Common myeloid progenitor, CD34-positive (primary cell): ENCODE measurements around the gene THEMIS.

Source experiments
- CTCF ChIA-PET: fragments of 350-600 bp; sonication (Branson Sonifier 250); formaldehyde crosslinking; loops from one replicate; lab custom pipeline; 2021; ENCODE audit warnings: antibody characterized with exemption; lab: Charles Lee
- POLR2A ChIA-PET: fragments of 350-600 bp; sonication (Branson Sonifier 250); formaldehyde crosslinking; loops from one replicate; lab custom pipeline; 2021; ENCODE audit warnings: antibody characterized with exemption; lab: Charles Lee
- DNase-seq, 3 donors: peaks; one replicate each; pipeline versions ENCODE4 v3.0.0 to v3.0.0-alpha.2; 2013
- H3K27ac ChIP-seq, 2 experiments: 1 replicate in 1 of 2; 2 replicates in 1 of 2; pipeline ENCODE4 v1.7.0; 2013; ENCODE audit warnings: inconsistent platforms in 2 of 2, low read length in 2 of 2, mild to moderate bottlenecking in 2 of 2, low read depth in 1 of 2, moderate library complexity in 1 of 2; ENCODE audit not compliant: severe bottlenecking in 2 of 2, insufficient read depth in 1 of 2, poor library complexity in 1 of 2
- H3K27me3 ChIP-seq, 5 experiments: replicated peaks in 2 of 5; 1 replicate in 3 of 5; 2 replicates in 2 of 5; pipeline versions ENCODE4 v1.6.1 to v1.7.0; 2013; ENCODE audit warnings: low read length in 4 of 5, mild to moderate bottlenecking in 2 of 5, moderate library complexity in 2 of 5, inconsistent platforms in 1 of 5; ENCODE audit not compliant: insufficient read depth in 5 of 5, control insufficient read depth in 4 of 5
- H3K36me3 ChIP-seq, 4 experiments: 1 replicate in 2 of 4; 2 replicates in 2 of 4; pipeline versions ENCODE4 v1.6.1 to v1.7.0; 2013; ENCODE audit warnings: low read length in 3 of 4, control low read depth in 1 of 4, mild to moderate bottlenecking in 1 of 4; ENCODE audit not compliant: control insufficient read depth in 4 of 4, insufficient read depth in 4 of 4
- H3K4me1 ChIP-seq, 4 experiments: 1 replicate in 3 of 4; 2 replicates in 1 of 4; pipeline versions ENCODE4 v1.6.1 to v1.7.1; 2013; ENCODE audit warnings: low read length in 3 of 4, mild to moderate bottlenecking in 3 of 4, control low read depth in 1 of 4, inconsistent platforms in 1 of 4, moderate library complexity in 1 of 4; ENCODE audit not compliant: control insufficient read depth in 4 of 4, insufficient read depth in 4 of 4; ENCODE audit errors: control extremely low read depth in 1 of 4
- H3K4me3 ChIP-seq, 7 experiments: 1 replicate in 4 of 7; 2 replicates in 3 of 7; pipeline versions ENCODE4 v1.5.1 to v1.7.0; 2013; ENCODE audit warnings: mild to moderate bottlenecking in 7 of 7, low read length in 6 of 7, moderate library complexity in 6 of 7, inconsistent platforms in 2 of 7, low read depth in 2 of 7, control low read depth in 1 of 7; ENCODE audit not compliant: insufficient read depth in 4 of 7, control insufficient read depth in 1 of 7; ENCODE audit errors: extremely low read depth in 1 of 7
- H3K9me3 ChIP-seq, 5 experiments: 1 replicate in 4 of 5; 2 replicates in 1 of 5; pipeline versions ENCODE4 v1.6.1 to v1.7.1; 2013; ENCODE audit warnings: low read length in 4 of 5, mild to moderate bottlenecking in 2 of 5, inconsistent platforms in 1 of 5, low read depth in 1 of 5, moderate library complexity in 1 of 5; ENCODE audit not compliant: control insufficient read depth in 4 of 5, insufficient read depth in 2 of 5; ENCODE audit errors: control extremely low read depth in 1 of 5
- WGBS: methylation state at CpG from one replicate; pipeline ENCODE4 v1.1.5; 2013; ENCODE audit not compliant: insufficient coverage; 5-methylcytosine and 5-hydroxymethylcytosine counted together

The THEMIS gene

GRCh38 chr6:127725821-127726220 is 175.0 kb downstream of the THEMIS start:
- WGBS: 62% methylated on average over 1 of the region's 1 CpG
- H3K4me3 ChIP-seq: no peak overlapping the region
- DNase-seq: no peak
- H3K4me1 ChIP-seq: no peaks in the 10 kb centered on the region
- CTCF ChIA-PET: no interaction called here
- no peak overlapping the region for H3K27ac ChIP-seq
- no peaks in the 10 kb centered on the region for H3K36me3 ChIP-seq
- no peaks in the 10 kb centered on the region for H3K9me3 ChIP-seq
- peaks cover 0 to 7% (median 3%) of the 10 kb centered on the region in 5 experiments for H3K27me3 ChIP-seq
- POLR2A ChIA-PET: no interaction called here

DNA sequence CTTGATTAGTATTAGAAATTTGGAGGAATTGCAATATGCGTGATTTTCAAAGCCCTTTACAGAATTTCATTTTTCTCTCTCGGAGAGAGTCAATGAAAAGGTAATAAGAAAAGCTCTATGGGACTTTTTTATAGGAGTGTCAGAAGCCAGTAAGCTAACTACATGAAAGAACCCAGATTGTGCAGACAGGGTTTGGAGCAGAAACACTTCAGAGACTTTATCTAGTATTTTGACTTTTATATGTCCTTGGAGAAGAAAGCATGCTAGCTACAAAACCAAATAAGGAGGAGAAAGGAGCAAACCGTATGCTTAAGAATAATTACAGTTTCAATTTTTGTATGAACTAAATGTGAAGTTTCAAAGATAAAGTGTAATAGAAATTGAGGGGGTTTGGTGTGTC is 182.2 kb downstream of the THEMIS start:
- Histone ChIP-seq H3K27me3 (peaks cover 0 to 3% (median 0%) of the 10 kb centered on the region in 5 experiments), H3K36me3 (no peaks in the 10 kb centered on the region), H3K4me1 (no peaks in the 10 kb centered on the region), H3K27ac (no peak overlapping the region), H3K4me3 (no peak overlapping the region), H3K9me3 (no peaks in the 10 kb centered on the region)
- WGBS: 100% methylated on average over 3 of the region's 3 CpGs
- ChIA-PET CTCF (no interaction called here), POLR2A (no interaction called here)
- DNase-seq: no peak

DNA sequence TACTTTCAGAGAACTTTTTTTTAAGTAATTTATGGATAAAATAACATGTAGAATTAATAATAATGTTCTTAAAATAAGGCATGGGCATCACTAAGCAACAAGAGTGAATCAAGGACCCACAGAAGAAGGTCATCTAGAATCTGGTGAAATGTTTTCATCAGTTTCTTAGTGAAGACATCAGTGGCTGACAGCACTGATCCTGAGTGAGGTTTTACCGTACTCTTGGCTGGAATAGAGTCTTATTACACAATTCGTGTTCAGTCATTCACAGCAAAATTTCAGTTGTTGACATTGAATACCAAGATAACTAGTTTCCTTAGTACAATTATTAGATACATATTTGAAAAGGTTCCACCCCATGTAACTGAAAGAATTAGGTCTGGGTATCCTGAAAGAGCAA is 183.5 kb downstream of the THEMIS start:
- CTCF ChIA-PET: no interaction called here

DNA sequence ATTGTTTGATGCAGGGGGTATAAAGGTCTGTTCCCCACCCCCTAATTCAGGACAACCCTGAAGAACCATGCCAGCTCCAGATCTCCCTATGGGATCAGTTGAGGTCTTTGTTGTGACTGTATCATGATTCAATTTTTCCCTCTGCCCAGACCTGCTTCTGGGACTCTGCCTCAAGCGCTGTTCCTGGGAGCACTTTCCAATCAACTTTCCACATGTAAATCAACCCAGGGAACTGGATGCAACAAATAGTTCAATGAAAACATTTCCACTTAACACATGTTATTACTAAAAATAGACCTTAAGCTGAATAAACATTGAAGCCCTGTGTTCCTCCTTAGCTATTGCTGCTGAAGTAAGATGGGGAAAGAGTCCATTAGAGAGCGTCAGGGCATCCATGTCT is 184.4 kb downstream of the THEMIS start:
- POLR2A ChIA-PET: no interaction called here

More for the DNA sequence above, 183.5 kb downstream of the THEMIS start:
- Histone ChIP-seq H3K27ac (no peak overlapping the region), H3K4me1 (no peaks in the 10 kb centered on the region), H3K9me3 (no peaks in the 10 kb centered on the region), H3K36me3 (no peaks in the 10 kb centered on the region), H3K27me3 (peaks cover 0 to 5% (median 0%) of the 10 kb centered on the region in 5 experiments), H3K4me3 (no peak overlapping the region)
- DNase-seq: no peak
- 94% methylated on average over 2 of the region's 2 CpGs for WGBS
- POLR2A ChIA-PET: no interaction called here

GRCh38 chr6:127710668-127711067 is 190.2 kb downstream of the THEMIS start:
- no peaks in the 10 kb centered on the region for H3K4me1 ChIP-seq
- ChIA-PET POLR2A (no interaction called here), CTCF (interaction anchor here (0.6 kb wide), 1 partner anchor 56 kb away, joined by 3 read pairs; no protein-coding TSS in a partner anchor)
- no peaks in the 10 kb centered on the region for H3K36me3 ChIP-seq
- WGBS: 86% methylated on average over 1 of the region's 3 CpGs
- DNase-seq: no peak
- H3K4me3 ChIP-seq: no peak overlapping the region
- H3K9me3 ChIP-seq: no peaks in the 10 kb centered on the region
- peaks cover 0 to 2% (median 0%) of the 10 kb centered on the region in 5 experiments for H3K27me3 ChIP-seq
- no peak overlapping the region for H3K27ac ChIP-seq

More for the DNA sequence above, 184.4 kb downstream of the THEMIS start:
- CTCF ChIA-PET: no interaction called here
- Histone ChIP-seq H3K36me3 (no peaks in the 10 kb centered on the region), H3K27me3 (peaks cover 0 to 4% (median 0%) of the 10 kb centered on the region in 5 experiments), H3K27ac (no peak overlapping the region), H3K4me3 (no peak overlapping the region), H3K4me1 (no peaks in the 10 kb centered on the region), H3K9me3 (no peaks in the 10 kb centered on the region)
- no peak for DNase-seq
- 90% methylated on average over 1 of the region's 2 CpGs for whole genome bisulfite sequencing

GRCh38 chr6:127706216-127706615 is 194.6 kb downstream of the THEMIS start:
- Histone ChIP-seq H3K4me1 (no peaks in the 10 kb centered on the region), H3K36me3 (no peaks in the 10 kb centered on the region), H3K4me3 (no peak overlapping the region), H3K9me3 (no peaks in the 10 kb centered on the region), H3K27ac (no peak overlapping the region), H3K27me3 (no peaks in the 10 kb centered on the region)
- POLR2A ChIA-PET: no interaction called here
- DNase-seq: no peak
- CTCF ChIA-PET: no interaction called here

DNA sequence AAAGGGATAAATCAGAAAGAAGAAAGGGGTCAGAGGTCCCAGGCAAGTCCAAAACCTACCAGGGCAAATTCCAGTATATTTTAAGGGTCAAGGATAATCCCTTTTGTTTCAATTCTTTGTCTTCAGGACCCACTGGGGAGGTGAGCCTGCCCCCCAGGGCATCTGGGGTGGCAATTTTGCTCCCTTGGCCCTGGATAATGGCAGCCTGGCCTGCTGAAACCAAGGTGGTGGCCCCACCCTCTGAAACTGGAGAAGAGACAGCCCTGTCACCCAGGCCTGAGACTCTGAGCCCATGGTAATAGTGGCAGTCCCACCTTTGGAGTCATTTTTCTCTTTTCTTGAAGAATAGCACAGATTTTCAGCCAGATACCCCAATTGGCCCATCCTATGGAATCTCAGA is 205.8 kb downstream of the THEMIS start:
- H3K36me3 ChIP-seq: no peaks in the 10 kb centered on the region
- H3K4me3 ChIP-seq: no peak overlapping the region
- POLR2A ChIA-PET: no interaction called here
- CTCF ChIA-PET: no interaction called here
- DNase-seq: no peak
- no peaks in the 10 kb centered on the region for H3K27me3 ChIP-seq
- no peaks in the 10 kb centered on the region for H3K9me3 ChIP-seq
- H3K4me1 ChIP-seq: no peaks in the 10 kb centered on the region
- H3K27ac ChIP-seq: no peak overlapping the region
